A549 (cell line): Measurements from ENCODE around the gene PCID2. TPM values are rescaled to one million over a fixed set of nuclear protein-coding genes. Genes with fewer than 3 reads are reported as not detected.
A peak's percentile ranks its signal among the peaks of the same experiment; 100 is the strongest.

ENCODE experiments used
- ATAC-seq, 2 experiments: fragments of 200-7000 bp in 1 of 2; fragments of >200 bp in 1 of 2; cut with Nextera tagmentation in 1 of 2; cut with Tn5 transposase in 1 of 2; 3 replicates each; pipeline versions ENCODE4 v1.8.0 to v1.9.1; 2018 to 2020; ENCODE audit warnings: mild to moderate bottlenecking in 1 of 2, moderate library complexity in 1 of 2
- CTCF ChIA-PET: fragments of 300-600 bp; sonication (Branson Sonifier 250); formaldehyde crosslinking; extraction: SDS; loops from one replicate; lab custom pipeline; 2021; ENCODE audit warnings: antibody characterized with exemption, inconsistent platforms; lab: Yijun Ruan, JAX
- POLR2A ChIA-PET: fragments of 350-600 bp; formaldehyde crosslinking; extraction: SDS; loops from one replicate; lab custom pipeline; 2021; ENCODE audit warnings: antibody characterized with exemption, inconsistent platforms; lab: Yijun Ruan, JAX
- DNase-seq, 2 experiments: peaks; one replicate each; pipeline versions ENCODE4 v3.0.0 to v3.0.0-alpha.2; 2011 to 2016; ENCODE audit warnings: low read depth in 1 of 2, low spot score in 1 of 2
- FAIRE-seq: peaks from 2 replicates; lab custom pipeline; 2011; peaks lifted over from hg19 to GRCh38; lab: Jason Lieb, UNC
- H3K27ac ChIP-seq, 2 experiments: fragments of >200 bp; sonication (Bioruptor Twin); formaldehyde crosslinking; 3 replicates each; pipeline ENCODE4 v1.5.1; 2016 to 2017
- H3K4me1 ChIP-seq: fragments of >200 bp; sonication (Bioruptor Twin); formaldehyde crosslinking; 3 replicates; pipeline ENCODE4 v1.6.1; 2016
- H3K4me2 ChIP-seq: fragments of >200 bp; sonication (Bioruptor Twin); formaldehyde crosslinking; 3 replicates; pipeline ENCODE4 v1.6.1; 2016
- H3K4me3 ChIP-seq: fragments of >200 bp; sonication (Bioruptor Twin); formaldehyde crosslinking; 3 replicates; pipeline ENCODE4 v1.5.1; 2016
- H3K9me3 ChIP-seq: fragments of >200 bp; sonication (Bioruptor Twin); formaldehyde crosslinking; 3 replicates; pipeline ENCODE4 v1.6.1; 2016
- BCL3 ChIP-seq: fragments of >200 bp; sonication (Bioruptor Twin); formaldehyde crosslinking; IDR thresholded peaks from 3 replicates; pipeline ENCODE4 v1.6.1; 2016
- BHLHE40 ChIP-seq: IDR thresholded peaks from 2 replicates; pipeline ENCODE4 v1.6.1; 2012; ENCODE audit warnings: low read depth, low read length, inconsistent platforms
- CBX8 ChIP-seq: fragments of 200-600 bp; sonication (generic); IDR thresholded peaks from 2 replicates; pipeline ENCODE4 v1.6.1; 2016
- CEBPB ChIP-seq, 2 experiments: fragments of >200 bp in 1 of 2; sonication (Bioruptor Twin) in 1 of 2; formaldehyde crosslinking in 1 of 2; IDR thresholded peaks; 2 replicates each; pipeline ENCODE4 v1.6.1; 2012 to 2016
- CHD2 ChIP-seq: fragments of 150-350 bp; IDR thresholded peaks from 2 replicates; pipeline ENCODE4 v1.6.1; 2014; ENCODE audit warnings: low read length; ENCODE audit not compliant: partially characterized antibody
- CTCF ChIP-seq: fragments of >200 bp; sonication (Bioruptor Twin); formaldehyde crosslinking; IDR thresholded peaks from 3 replicates; pipeline ENCODE4 v1.5.1; 2016
- E2F6 ChIP-seq: IDR thresholded peaks from 2 replicates; pipeline ENCODE4 v1.6.1; 2012; ENCODE audit warnings: low read depth, borderline replicate concordance
- EHF ChIP-seq: fragments of 250-450 bp; sonication (Bioruptor Pico); IDR thresholded peaks from 2 replicates; pipeline ENCODE4 v1.5.0; 2020; ENCODE audit warnings: mild to moderate bottlenecking
- EHMT2 ChIP-seq: fragments of 200-600 bp; sonication (generic); IDR thresholded peaks from 2 replicates; pipeline ENCODE4 v1.6.1; 2016; ENCODE audit warnings: antibody characterized with exemption, low read depth, mild to moderate bottlenecking, moderate library complexity
- EP300 ChIP-seq, 2 experiments: fragments of >200 bp; sonication (Bioruptor Twin); formaldehyde crosslinking; IDR thresholded peaks; 2 replicates in 1 of 2; 3 replicates in 1 of 2; pipeline ENCODE4 v1.6.1; 2016 to 2017
- ESRRA ChIP-seq: fragments of 150-350 bp; IDR thresholded peaks from 2 replicates; pipeline ENCODE4 v1.6.1; 2014; ENCODE audit warnings: mild to moderate bottlenecking, low read length, borderline replicate concordance
- FOSB ChIP-seq: fragments of 250-450 bp; sonication (Bioruptor Pico); IDR thresholded peaks from 2 replicates; pipeline ENCODE4 v1.5.0; 2020; ENCODE audit warnings: mild to moderate bottlenecking, moderate library complexity
- FOSL2 ChIP-seq, 2 experiments: fragments of 450-650 bp in 1 of 2; fragments of >200 bp in 1 of 2; sonication (Bioruptor Twin) in 1 of 2; formaldehyde crosslinking; IDR thresholded peaks; 2 replicates each; pipeline versions ENCODE4 v1.5.0 to v1.6.1; 2016 to 2020; ENCODE audit warnings: mild to moderate bottlenecking in 1 of 2, moderate library complexity in 1 of 2
- GATA3 ChIP-seq: IDR thresholded peaks from 2 replicates; pipeline ENCODE4 v1.6.1; 2012; ENCODE audit warnings: borderline replicate concordance
- HDAC2 ChIP-seq: fragments of 200-600 bp; sonication (generic); IDR thresholded peaks from 2 replicates; pipeline ENCODE4 v1.6.1; 2016
- HMGXB4 ChIP-seq: fragments of 250-450 bp; sonication (Bioruptor Pico); IDR thresholded peaks from 2 replicates; pipeline ENCODE4 v1.5.0; 2021; ENCODE audit warnings: mild to moderate bottlenecking, moderate library complexity, borderline replicate concordance
- HOXB5 ChIP-seq: fragments of 250-450 bp; sonication (Bioruptor Pico); IDR thresholded peaks from 2 replicates; pipeline ENCODE4 v1.5.0; 2020; ENCODE audit warnings: mild to moderate bottlenecking, moderate library complexity
- JUN ChIP-seq, 2 experiments: fragments of >200 bp; sonication (Bioruptor Twin); formaldehyde crosslinking; IDR thresholded peaks; 2 replicates in 1 of 2; 3 replicates in 1 of 2; pipeline ENCODE4 v1.6.1; 2016 to 2017
- JUNB ChIP-seq: fragments of >200 bp; sonication (Bioruptor Twin); formaldehyde crosslinking; IDR thresholded peaks from 2 replicates; pipeline ENCODE4 v1.6.1; 2016
- MAFK ChIP-seq: fragments of 450-650 bp; IDR thresholded peaks from 2 replicates; pipeline ENCODE4 v1.6.1; 2014; ENCODE audit not compliant: partially characterized antibody
- MAX ChIP-seq: IDR thresholded peaks from 2 replicates; pipeline ENCODE4 v1.6.1; 2012
- NR3C1 ChIP-seq: fragments of >200 bp; sonication (Bioruptor Twin); formaldehyde crosslinking; IDR thresholded peaks from 3 replicates; pipeline ENCODE4 v1.6.1; 2017
- PHF8 ChIP-seq: fragments of 200-600 bp; sonication (generic); IDR thresholded peaks from 2 replicates; pipeline ENCODE4 v1.6.1; 2016; ENCODE audit warnings: low read depth, mild to moderate bottlenecking, antibody characterized with exemption, moderate library complexity, borderline replicate concordance
- POLR2A ChIP-seq: IDR thresholded peaks from 2 replicates; pipeline ENCODE4 v1.6.1; 2012; ENCODE audit warnings: mild to moderate bottlenecking, low read length
- RNF2 ChIP-seq: fragments of 200-600 bp; sonication (generic); IDR thresholded peaks from 2 replicates; pipeline ENCODE4 v1.6.1; 2016; ENCODE audit warnings: low read depth, mild to moderate bottlenecking, antibody characterized with exemption, moderate library complexity, borderline replicate concordance
- SREBF2 ChIP-seq: fragments of 450-650 bp; IDR thresholded peaks from 2 replicates; pipeline ENCODE4 v1.6.1; 2014; ENCODE audit warnings: mild to moderate bottlenecking, moderate library complexity
- TFCP2L1 ChIP-seq: fragments of 250-450 bp; sonication (Bioruptor Pico); IDR thresholded peaks from 2 replicates; pipeline ENCODE4 v1.5.0; 2021; ENCODE audit warnings: mild to moderate bottlenecking
- USF2 ChIP-seq: fragments of 450-650 bp; IDR thresholded peaks from 2 replicates; pipeline ENCODE4 v1.6.1; 2014; ENCODE audit warnings: antibody characterized with exemption
- ZC3H11A ChIP-seq: fragments of 450-650 bp; IDR thresholded peaks from 2 replicates; pipeline ENCODE4 v1.6.1; 2014; ENCODE audit warnings: antibody characterized with exemption, mild to moderate bottlenecking
- ZFP36 ChIP-seq: fragments of 450-650 bp; IDR thresholded peaks from 2 replicates; pipeline ENCODE4 v1.6.1; 2014; ENCODE audit warnings: borderline replicate concordance; ENCODE audit not compliant: partially characterized antibody
- WGBS: methylation state at CpG from one replicate; pipeline ENCODE4 v1.1.6; 2017; ENCODE audit errors: missing lambda C conversion rate; 5-methylcytosine and 5-hydroxymethylcytosine counted together
- polyA plus RNA-seq, 4 experiments: library from polyadenylated mRNA; depleted of rRNA in 3 of 4; stranded (reverse); fragments of >200 nt; fragmentation: RNase III in 1 of 4; extraction: RNeasy Plus Mini Kit Qiagen cat#74134 plus additional on column Dnase treatment in 1 of 4; gene quantifications; 2 replicates in 3 of 4; 3 replicates in 1 of 4; pipeline ENCODE4 v1.2.3, GENCODE V29; 2011 to 2017

The PCID2 gene
- polyA plus RNA-seq, 2 of the 4 experiments (the other 2 are of a cell fraction): 37.7 to 68.7 TPM

GRCh38 chr13:113187263-113187669 is 21.2 kb downstream of the PCID2 start:
- ChIA-PET CTCF (interaction anchor here (1.2 to 1.3 kb wide), 2 partner anchors 8 to 11 kb away, joined by 4 read pairs; no protein-coding TSS in a partner anchor), POLR2A (interaction anchor here (1.8 kb wide), 1 partner anchor 22 kb away, joined by 18 read pairs; the partner anchor contains the start of genes CUL4A and PCID2)
- peak; percentile 94 to 95 for DNase-seq
- WGBS: 0% methylated on average over 9 of the region's 9 CpGs
- TF ChIP-seq HOXB5 (CRISPR knock-in tag) (peak; percentile 86), EP300 (IDR thresholded peaks at IDR 0.05) (no peak; a peak in 1 of 5 replicates), CEBPB (IDR thresholded peaks at IDR 0.05) (peak in 1 of 2 experiments; percentile 40; a peak in 1 of 4 replicates), MAX (peak; percentile 58), CBX8 (no peak), HMGXB4 (CRISPR knock-in tag) (no peak), POLR2A (no peak), MAFK (no peak), JUNB (peak; percentile 91), FOSL2 (IDR thresholded peaks at IDR 0.05) (peak; percentile 92), FOSL2 (CRISPR knock-in tag; IDR thresholded peaks at IDR 0.05) (peak; percentile 99), GATA3 (peak; percentile 67; the same call in 1 of the 2 replicates), NR3C1 (no peak), CTCF (no peak), USF2 (peak; percentile 38; the same call in 1 of the 2 replicates), ESRRA (peak; percentile 58; the same call in 1 of the 2 replicates), JUN (IDR thresholded peaks at IDR 0.05) (peak; percentile 45 to 75; a peak in 3 of 5 replicates)
- peak; percentile 100 for ATAC-seq
- peaks cover 35% of the 10 kb centered on the region for H3K4me1 ChIP-seq
- H3K27ac ChIP-seq: peak overlapping the region; percentile 57 to 78
- peak; percentile 83 for FAIRE-seq
- H3K4me2 ChIP-seq: peak overlapping the region; percentile 73
- H3K4me3 ChIP-seq: peak overlapping the region; percentile 31; the same call in 1 of the 3 replicates
- H3K9me3 ChIP-seq: no peaks in the 10 kb centered on the region

- WGBS: 87% methylated on average over 13 of the region's 13 CpGs
- ChIA-PET POLR2A (interaction anchor here (1.8 kb wide), 1 partner anchor 23 kb away, joined by 18 read pairs; the partner anchor contains the start of genes CUL4A and PCID2), CTCF (interaction anchor here (1.3 kb wide), 1 partner anchor 12 kb away, joined by 4 read pairs; no protein-coding TSS in a partner anchor)
- Histone ChIP-seq H3K4me3 (peak overlapping the region; percentile 31; the same call in 1 of the 3 replicates), H3K9me3 (no peaks in the 10 kb centered on the region), H3K4me1 (peaks cover 35% of the 10 kb centered on the region), H3K4me2 (peak overlapping the region; percentile 73), H3K27ac (peak overlapping the region; percentile 57 to 78)
- no peak for FAIRE-seq
- DNase-seq: no peak
- ATAC-seq: no peak
- TF ChIP-seq EHMT2 (no peak), FOSB (CRISPR knock-in tag) (no peak), TFCP2L1 (CRISPR knock-in tag) (no peak), ZC3H11A (no peak), BCL3 (no peak), CHD2 (no peak), POLR2A (no peak), CEBPB (IDR thresholded peaks at IDR 0.05) (no peak), E2F6 (no peak), EHF (CRISPR knock-in tag) (no peak), PHF8 (no peak), HDAC2 (no peak), GATA3 (no peak), ZFP36 (no peak), SREBF2 (no peak), BHLHE40 (no peak), RNF2 (no peak)
These were observed 22.2 kb downstream of the PCID2 start for GRCh38 chr13:113186061-113186900.
